Jurkat, Clone E6-1 (cell line): Measurements from ENCODE around the gene ATG16L1.
A peak's percentile ranks its signal among the peaks of the same experiment; 100 is the strongest.
"Not testable (repeated sequence)": the region's sequence is repeated elsewhere in the genome, so short reads cannot be mapped to it uniquely, and the experiment has no call there.

ENCODE experiments used
- DNase-seq: peaks from one replicate; pipeline ENCODE4 v3.0.0-alpha.2; 2011; ENCODE audit warnings: low read depth, low spot score
- H3K4me3 ChIP-seq: 2 replicates; pipeline ENCODE4 v1.5.1; 2011; ENCODE audit warnings: mild to moderate bottlenecking, low read length, control low read depth, moderate library complexity

Gene ATG16L1

GRCh38 chr2:233317196-233317943 is 65.9 kb downstream of the ATG16L1 start:
- H3K4me3 ChIP-seq = no peak overlapping the region
- no peak for DNase-seq

- DNase-seq = no peak
Observed at GRCh38 chr2:233319256-233319655, 67.8 kb downstream of the ATG16L1 start.

GRCh38 chr2:233320470-233320869 is 69.0 kb downstream of the ATG16L1 start:
- H3K4me3 ChIP-seq = no peak overlapping the region
- DNase-seq = no peak

More at GRCh38 chr2:233319256-233319655, 67.8 kb downstream of the ATG16L1 start:
- H3K4me3 ChIP-seq = no peak overlapping the region

GRCh38 chr2:233321166-233321565 is 69.7 kb downstream of the ATG16L1 start:
- H3K4me3 ChIP-seq = no peak overlapping the region
- no peak for DNase-seq

- H3K4me3 ChIP-seq = no peak overlapping the region
- DNase-seq = no peak
Observed at GRCh38 chr2:233323851-233324250, 72.4 kb downstream of the ATG16L1 start.

GRCh38 chr2:233325256-233325655 is 73.8 kb downstream of the ATG16L1 start:
- H3K4me3 ChIP-seq = no peak overlapping the region
- DNase-seq = no peak

- H3K4me3 ChIP-seq = no peak overlapping the region
- DNase-seq = no peak
Observed at GRCh38 chr2:233325814-233326213, 74.3 kb downstream of the ATG16L1 start.

GRCh38 chr2:233326500-233326899 is 75.0 kb downstream of the ATG16L1 start:
- no peak overlapping the region for H3K4me3 ChIP-seq
- no peak for DNase-seq

- no peak overlapping the region for H3K4me3 ChIP-seq
- DNase-seq = no peak
Observed at GRCh38 chr2:233328922-233329321, 77.4 kb downstream of the ATG16L1 start.

GRCh38 chr2:233329489-233330135 is 78.1 kb downstream of the ATG16L1 start:
- H3K4me3 ChIP-seq = no peak overlapping the region

GRCh38 chr2:233331536-233331935 is 80.1 kb downstream of the ATG16L1 start:
- H3K4me3 ChIP-seq = no peak overlapping the region
- peak; percentile 82 for DNase-seq

More at GRCh38 chr2:233329489-233330135, 78.1 kb downstream of the ATG16L1 start:
- no peak for DNase-seq

- DNase-seq = no peak
- no peak overlapping the region for H3K4me3 ChIP-seq
Observed at GRCh38 chr2:233332125-233332524, 80.7 kb downstream of the ATG16L1 start.

GRCh38 chr2:233334915-233335314 is 83.4 kb downstream of the ATG16L1 start:
- no peak for DNase-seq

GRCh38 chr2:233336091-233336490 is 84.6 kb downstream of the ATG16L1 start:
- H3K4me3 ChIP-seq, DNase-seq: not testable (repeated sequence)

More at GRCh38 chr2:233334915-233335314, 83.4 kb downstream of the ATG16L1 start:
- H3K4me3 ChIP-seq = no peak overlapping the region

GRCh38 chr2:233336541-233336940 is 85.1 kb downstream of the ATG16L1 start:
- no peak for DNase-seq
- no peak overlapping the region for H3K4me3 ChIP-seq

GRCh38 chr2:233338046-233338445 is 86.6 kb downstream of the ATG16L1 start:
- DNase-seq = no peak

GRCh38 chr2:233338812-233339368 is 87.4 kb downstream of the ATG16L1 start:
- no peak overlapping the region for H3K4me3 ChIP-seq
- DNase-seq = no peak

More at GRCh38 chr2:233338046-233338445, 86.6 kb downstream of the ATG16L1 start:
- H3K4me3 ChIP-seq = no peak overlapping the region

GRCh38 chr2:233339427-233339826 is 88.0 kb downstream of the ATG16L1 start:
- H3K4me3 ChIP-seq = no peak overlapping the region
- DNase-seq = no peak

GRCh38 chr2:233341296-233341695 is 89.8 kb downstream of the ATG16L1 start:
- H3K4me3 ChIP-seq = no peak overlapping the region
- no peak for DNase-seq

- DNase-seq = no peak
Observed at GRCh38 chr2:233342301-233342700, 90.8 kb downstream of the ATG16L1 start.

More at GRCh38 chr2:233342301-233342700, 90.8 kb downstream of the ATG16L1 start:
- H3K4me3 ChIP-seq = no peak overlapping the region
